Uterus (tissue), 2 donors: ENCODE results near the gene TMEM158.

Experiments used
- CTCF ChIP-seq, 4 experiments: fragments of 200-600 bp in 2 of 4; fragments of 450-650 bp in 2 of 4; sonication (generic) in 2 of 4; IDR thresholded peaks; one replicate each; pipeline ENCODE4 v1.5.1; 2016 to 2019; ENCODE audit warnings: antibody characterized with exemption in 4 of 4, mild to moderate bottlenecking in 2 of 4, moderate library complexity in 1 of 4
- POLR2A ChIP-seq, 2 donors: fragments of 450-650 bp; IDR thresholded peaks; one replicate each; pipeline ENCODE4 v1.6.1; 2016; ENCODE audit warnings: antibody characterized with exemption in 2 of 2, mild to moderate bottlenecking in 1 of 2, moderate library complexity in 1 of 2

DNA sequence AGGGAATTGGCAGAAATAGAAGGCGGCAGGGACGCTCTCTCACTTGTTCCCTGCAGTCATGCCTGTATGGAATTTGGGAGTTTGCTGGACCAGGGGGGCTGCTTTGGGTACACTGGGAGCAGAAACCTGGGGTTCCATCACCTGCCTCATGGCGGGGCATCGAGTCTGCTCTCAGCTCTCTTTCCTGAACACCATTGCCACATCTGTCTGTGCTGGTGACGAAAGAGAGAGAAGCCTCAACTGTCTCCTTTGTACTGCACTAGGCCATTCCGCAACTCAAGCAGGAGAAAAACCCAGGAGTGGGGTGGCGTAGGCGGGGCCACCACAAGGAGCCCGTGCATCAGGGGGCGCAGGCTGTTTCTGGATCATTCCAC is 14.0 kb downstream of the TMEM158 start:
- peak in 1 of 4 experiments; percentile 7 for TF ChIP-seq CTCF (IDR thresholded peaks at IDR 0.05)
- peak in 1 of 2 donors; percentile 16 for TF ChIP-seq POLR2A (IDR thresholded peaks at IDR 0.05)
